PC-3 (cell line): Measurements from ENCODE around the gene COL15A1.

ENCODE experiments used
- CTCF ChIP-seq: fragments of 300-600 bp; sonication (generic); conservative IDR thresholded peaks from 2 replicates; pipeline ENCODE4 v1.5.1; 2017; ENCODE audit warnings: antibody characterized with exemption, low read depth, mild to moderate bottlenecking, low read length
- EZH2 ChIP-seq: fragments of 300-600 bp; sonication (generic); IDR thresholded peaks from one replicate; pipeline ENCODE4 v1.6.1; 2017; ENCODE audit warnings: antibody characterized with exemption, mild to moderate bottlenecking, low read length; ENCODE audit not compliant: unreplicated experiment

GRCh38 chr9:98912450-98912849 lies 31.3 kb upstream of the COL15A1 start:
- TF ChIP-seq CTCF (no peak), EZH2 (no peak)
